HCT116 (cell line): ENCODE results near the gene SLC2A9.

Source experiments
- EGR1 ChIP-seq: IDR thresholded peaks from 2 replicates; pipeline ENCODE4 v1.6.1; 2012; ENCODE audit warnings: low read depth
- EZH2 ChIP-seq: fragments of 200-600 bp; sonication (generic); IDR thresholded peaks from 2 replicates; pipeline ENCODE4 v1.6.1; 2017; ENCODE audit warnings: antibody characterized with exemption, mixed run types
- EZH2phosphoT487 ChIP-seq: fragments of 200-600 bp; IDR thresholded peaks from 2 replicates; pipeline ENCODE4 v1.6.1; 2018; ENCODE audit warnings: antibody characterized with exemption, borderline replicate concordance
- JUND ChIP-seq: IDR thresholded peaks from 2 replicates; pipeline ENCODE4 v1.6.1; 2012
- MAX ChIP-seq: IDR thresholded peaks from 2 replicates; pipeline ENCODE4 v1.6.1; 2012
- POLR2A ChIP-seq: IDR thresholded peaks from 2 replicates; pipeline ENCODE4 v1.7.0; 2011; ENCODE audit warnings: borderline replicate concordance; ENCODE audit not compliant: insufficient read depth, insufficient read length; ENCODE audit errors: extremely low read depth
- POLR2AphosphoS5 ChIP-seq: IDR thresholded peaks from 2 replicates; pipeline ENCODE4 v1.6.1; 2011; ENCODE audit warnings: mild to moderate bottlenecking, low read depth, low read length, moderate library complexity
- SP1 ChIP-seq: IDR thresholded peaks from 2 replicates; pipeline ENCODE4 v1.6.1; 2012; ENCODE audit warnings: low read depth
- SRF ChIP-seq: IDR thresholded peaks from 2 replicates; pipeline ENCODE4 v1.6.1; 2012; ENCODE audit warnings: low read depth
- YY1 ChIP-seq: IDR thresholded peaks from 2 replicates; pipeline ENCODE4 v1.6.1; 2011; ENCODE audit warnings: low read length, low read depth, moderate library complexity, mild to moderate bottlenecking; ENCODE audit not compliant: insufficient replicate concordance; ENCODE audit errors: extremely low read depth
- TF ChIP-seq, protein P1 (sequence below), 3 experiments: fragments of 200-600 bp in 1 of 3; sonication (generic) in 1 of 3; IDR thresholded peaks in 2 of 3; conservative IDR thresholded peaks in 1 of 3; 2 replicates each; pipeline ENCODE4 v1.5.1; 2012 to 2017; ENCODE audit warnings: low read depth in 2 of 3, low read length in 2 of 3, antibody characterized with exemption in 1 of 3, borderline replicate concordance in 1 of 3, control low read depth in 1 of 3, mild to moderate bottlenecking in 1 of 3, mixed read lengths in 1 of 3, mixed run types in 1 of 3, moderate library complexity in 1 of 3; ENCODE audit not compliant: insufficient read depth in 1 of 3

GRCh38 chr4:9867751-9868425, 153.4 kb downstream of the SLC2A9 start:
- TF ChIP-seq MAX (no peak), EZH2phosphoT487 (no peak), SP1 (no peak), YY1 (no peak), EGR1 (no peak), EZH2 (no peak), POLR2A (no peak), JUND (no peak), POLR2AphosphoS5 (no peak), SRF (no peak)
- TF ChIP-seq, protein P1, sequence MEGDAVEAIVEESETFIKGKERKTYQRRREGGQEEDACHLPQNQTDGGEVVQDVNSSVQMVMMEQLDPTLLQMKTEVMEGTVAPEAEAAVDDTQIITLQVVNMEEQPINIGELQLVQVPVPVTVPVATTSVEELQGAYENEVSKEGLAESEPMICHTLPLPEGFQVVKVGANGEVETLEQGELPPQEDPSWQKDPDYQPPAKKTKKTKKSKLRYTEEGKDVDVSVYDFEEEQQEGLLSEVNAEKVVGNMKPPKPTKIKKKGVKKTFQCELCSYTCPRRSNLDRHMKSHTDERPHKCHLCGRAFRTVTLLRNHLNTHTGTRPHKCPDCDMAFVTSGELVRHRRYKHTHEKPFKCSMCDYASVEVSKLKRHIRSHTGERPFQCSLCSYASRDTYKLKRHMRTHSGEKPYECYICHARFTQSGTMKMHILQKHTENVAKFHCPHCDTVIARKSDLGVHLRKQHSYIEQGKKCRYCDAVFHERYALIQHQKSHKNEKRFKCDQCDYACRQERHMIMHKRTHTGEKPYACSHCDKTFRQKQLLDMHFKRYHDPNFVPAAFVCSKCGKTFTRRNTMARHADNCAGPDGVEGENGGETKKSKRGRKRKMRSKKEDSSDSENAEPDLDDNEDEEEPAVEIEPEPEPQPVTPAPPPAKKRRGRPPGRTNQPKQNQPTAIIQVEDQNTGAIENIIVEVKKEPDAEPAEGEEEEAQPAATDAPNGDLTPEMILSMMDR (IDR thresholded peaks at IDR 0.05 in 2 of 3, conservative IDR thresholded peaks at IDR 0.05 in 1 of 3; ENCODE audit: borderline replicate concordance in 1 of 3, insufficient read depth in 1 of 3, low read depth in 2 of 3, low read length in 2 of 3): no peak
